Liver (tissue), 9 donors: ENCODE measurements around the gene CRYBG1. TPM values are rescaled to one million over a fixed set of nuclear protein-coding genes. Genes with fewer than 3 reads are reported as not detected.
"Not testable (repeated sequence)": the region's sequence is repeated elsewhere in the genome, so short reads cannot be mapped to it uniquely, and the experiment has no call there.

Source experiments
- DNase-seq: peaks from one replicate; pipeline ENCODE4 v3.0.0-alpha.2; 2017; ENCODE audit warnings: low spot score
- H3K27ac ChIP-seq, 2 donors: one replicate each; pipeline ENCODE4 v1.7.0; 2013; ENCODE audit warnings: inconsistent platforms in 2 of 2, low read length in 2 of 2, control low read depth in 1 of 2, low read depth in 1 of 2, mild to moderate bottlenecking in 1 of 2
- H3K27me3 ChIP-seq, 4 donors: one replicate each; pipeline versions ENCODE4 v1.6.1 to v1.7.0; 2013; ENCODE audit warnings: low read length in 3 of 4, inconsistent platforms in 1 of 4, mild to moderate bottlenecking in 1 of 4, moderate library complexity in 1 of 4; ENCODE audit not compliant: control insufficient read depth in 4 of 4, insufficient read depth in 4 of 4
- H3K36me3 ChIP-seq, 4 donors: one replicate each; pipeline versions ENCODE4 v1.6.1 to v1.7.0; 2013; ENCODE audit warnings: low read length in 3 of 4, mild to moderate bottlenecking in 3 of 4, low read depth in 1 of 4, moderate library complexity in 1 of 4; ENCODE audit not compliant: control insufficient read depth in 4 of 4, insufficient read depth in 3 of 4
- H3K4me1 ChIP-seq, 4 donors: one replicate each; pipeline versions ENCODE4 v1.6.1 to v1.7.0; 2013; ENCODE audit warnings: low read length in 3 of 4, mild to moderate bottlenecking in 3 of 4, moderate library complexity in 1 of 4; ENCODE audit not compliant: control insufficient read depth in 4 of 4, insufficient read depth in 4 of 4
- H3K4me3 ChIP-seq, 3 donors: one replicate each; pipeline versions ENCODE4 v1.6.1 to v1.7.0; 2013; ENCODE audit warnings: low read length in 3 of 3, control low read depth in 1 of 3, low read depth in 1 of 3, mild to moderate bottlenecking in 1 of 3
- H3K9ac ChIP-seq, 2 donors: one replicate each; pipeline ENCODE4 v1.7.0; 2013; ENCODE audit warnings: low read length in 2 of 2, mild to moderate bottlenecking in 2 of 2, moderate library complexity in 2 of 2, control low read depth in 1 of 2, low read depth in 1 of 2
- H3K9me3 ChIP-seq, 4 donors: one replicate each; pipeline versions ENCODE4 v1.6.1 to v1.7.0; 2013; ENCODE audit warnings: low read length in 3 of 4; ENCODE audit not compliant: control insufficient read depth in 4 of 4
- ATF3 ChIP-seq: IDR thresholded peaks from 2 replicates; pipeline ENCODE4 v1.6.1; 2016; ENCODE audit warnings: antibody characterized with exemption
- EGR1 ChIP-seq, 2 donors: IDR thresholded peaks; 2 replicates each; pipeline ENCODE4 v1.6.1; 2016 to 2018; ENCODE audit warnings: antibody characterized with exemption in 2 of 2, low read depth in 2 of 2
- FOXA1 ChIP-seq: IDR thresholded peaks from 2 replicates; pipeline ENCODE4 v1.6.1; 2016; ENCODE audit warnings: antibody characterized with exemption
- FOXA2 ChIP-seq: IDR thresholded peaks from 2 replicates; pipeline ENCODE4 v1.6.1; 2016; ENCODE audit warnings: antibody characterized with exemption
- GABPA ChIP-seq, 2 donors: IDR thresholded peaks in 1 of 2; conservative IDR thresholded peaks in 1 of 2; 2 replicates each; pipeline ENCODE4 v1.6.1; 2016; ENCODE audit warnings: antibody characterized with exemption in 2 of 2, mild to moderate bottlenecking in 1 of 2, moderate library complexity in 1 of 2
- HNF4A ChIP-seq, 2 donors: conservative IDR thresholded peaks; 2 replicates each; pipeline ENCODE4 v1.6.1; 2016; ENCODE audit warnings: antibody characterized with exemption in 2 of 2, mild to moderate bottlenecking in 2 of 2
- HNF4G ChIP-seq: IDR thresholded peaks from 2 replicates; pipeline ENCODE4 v1.6.1; 2016; ENCODE audit warnings: antibody characterized with exemption
- JUND ChIP-seq, 2 donors: IDR thresholded peaks; 2 replicates each; pipeline ENCODE4 v1.6.1; 2016; ENCODE audit warnings: antibody characterized with exemption in 2 of 2
- NR2F2 ChIP-seq: IDR thresholded peaks from 2 replicates; pipeline ENCODE4 v1.6.1; 2016; ENCODE audit warnings: antibody characterized with exemption
- RAD21 ChIP-seq, 2 donors: IDR thresholded peaks; 2 replicates each; pipeline ENCODE4 v1.6.1; 2016; ENCODE audit warnings: antibody characterized with exemption in 2 of 2, mild to moderate bottlenecking in 2 of 2
- RXRA ChIP-seq, 2 donors: IDR thresholded peaks; 2 replicates each; pipeline ENCODE4 v1.6.1; 2017 to 2018; ENCODE audit warnings: antibody characterized with exemption in 2 of 2, mild to moderate bottlenecking in 1 of 2
- SP1 ChIP-seq: IDR thresholded peaks from 2 replicates; pipeline ENCODE4 v1.6.1; 2018; ENCODE audit warnings: antibody characterized with exemption, mild to moderate bottlenecking
- TAF1 ChIP-seq: conservative IDR thresholded peaks from 2 replicates; pipeline ENCODE4 v1.6.1; 2016; ENCODE audit warnings: antibody characterized with exemption, mild to moderate bottlenecking
- YY1 ChIP-seq: IDR thresholded peaks from 2 replicates; pipeline ENCODE4 v1.6.1; 2016; ENCODE audit warnings: antibody characterized with exemption, mild to moderate bottlenecking
- ZBTB33 ChIP-seq: IDR thresholded peaks from 2 replicates; pipeline ENCODE4 v1.6.1; 2016; ENCODE audit warnings: antibody characterized with exemption
- WGBS: extraction: QIAGEN DNeasy Blood & Tissue Kit; methylation state at CpG from one replicate; pipeline ENCODE4 v1.1.7; 2013; 5-methylcytosine and 5-hydroxymethylcytosine counted together
- polyA plus RNA-seq, 2 donors: library from polyadenylated mRNA; stranded (reverse) in 1 of 2; unstranded in 1 of 2; fragments of 200-250 nt in 1 of 2; fragments of >200 nt in 1 of 2; fragmentation: Nextera tagmentation in 1 of 2; extraction: Ambion mirVana in 1 of 2; gene quantifications; one replicate each; pipeline versions ENCODE4 v1.2.1 to v1.2.3, GENCODE V29; 2013 to 2015
- total RNA-seq, 2 donors: library from RNA; depleted of rRNA; stranded (reverse); fragments of >200 nt; gene quantifications; one replicate each; pipeline ENCODE4 v1.2.3, GENCODE V29; 2014
- TF ChIP-seq, protein P1 (sequence below): IDR thresholded peaks from 2 replicates; pipeline ENCODE4 v1.6.1; 2016; ENCODE audit warnings: antibody characterized with exemption, mild to moderate bottlenecking
- TF ChIP-seq, protein P2 (sequence below): fragments of 150-350 bp; IDR thresholded peaks from 2 replicates; pipeline ENCODE4 v1.5.1; 2017; ENCODE audit warnings: improper control_type of control experiment, low read depth, low read length; ENCODE audit not compliant: missing input control
- donor health status: healthy.
- donor health status: healthy.
- donor health status: healthy.
- donor health status: healthy.
- donor health status: healthy.

Gene CRYBG1
- total and polyA plus RNA-seq, 4 donors = 2.3 to 8.7 (median 4.0) TPM

DNA sequence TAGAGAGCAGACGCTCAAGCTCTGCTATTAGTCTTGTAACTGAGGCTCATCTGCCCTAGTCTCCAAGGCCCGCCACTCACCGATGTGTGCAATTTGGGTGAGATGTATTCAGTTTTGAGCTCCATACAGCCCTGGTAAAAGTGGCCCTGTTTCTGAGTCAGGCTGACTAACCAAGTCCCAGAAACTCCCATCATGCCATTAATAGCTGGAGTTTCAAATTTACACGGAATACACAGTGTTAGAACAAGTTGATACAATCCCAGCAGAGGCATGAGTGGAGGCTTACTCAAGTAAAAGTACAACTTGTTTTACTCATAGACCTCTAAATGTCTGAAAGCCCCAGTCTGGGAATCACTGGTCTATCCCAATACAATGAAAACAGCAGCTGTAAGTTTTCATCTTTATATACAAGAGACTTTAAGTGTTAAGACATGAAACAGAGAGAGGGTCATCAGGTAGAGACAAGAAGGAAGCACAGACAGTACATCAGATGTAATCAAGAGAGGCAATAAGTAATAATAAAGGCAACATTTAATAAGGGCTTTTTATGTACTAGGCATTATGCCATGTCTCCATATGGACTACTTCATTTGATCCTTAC is 226.4 kb downstream of the CRYBG1 start:
- Histone ChIP-seq H3K4me1 (no peaks in the 10 kb centered on the region), H3K9me3 (no peaks in the 10 kb centered on the region), H3K27me3 (no peaks in the 10 kb centered on the region), H3K27ac (no peak overlapping the region), H3K36me3 (peaks cover 3 to 25% (median 10%) of the 10 kb centered on the region in 4 donors), H3K9ac (no peak overlapping the region), H3K4me3 (no peak overlapping the region)
- no peak for DNase-seq
- 88% methylated on average over 4 of the region's 4 CpGs for WGBS
- TF ChIP-seq NR2F2 = no peak

GRCh38 chr6:106588937-106589336 is 228.4 kb downstream of the CRYBG1 start:
- peaks cover 2 to 12% (median 4%) of the 10 kb centered on the region in 4 donors for H3K36me3 ChIP-seq
- 77% methylated on average over 5 of the region's 5 CpGs for WGBS

GRCh38 chr6:106591111-106591825 is 230.8 kb downstream of the CRYBG1 start:
- TF ChIP-seq EGR1 (IDR thresholded peaks at IDR 0.05; ENCODE audit: low read depth in 2 of 2) (no peak), TAF1 (no peak), JUND (IDR thresholded peaks at IDR 0.05) (no peak), SP1 (no peak), ATF3 (no peak), NR2F2 (no peak), FOXA2 (no peak), ZBTB33 (no peak), HNF4G (no peak), GABPA (IDR thresholded peaks at IDR 0.05 in 1 of 2, conservative IDR thresholded peaks at IDR 0.05 in 1 of 2) (no peak), FOXA1 (no peak), YY1 (no peak), HNF4A (conservative IDR thresholded peaks at IDR 0.05) (no peak), RXRA (IDR thresholded peaks at IDR 0.05) (no peak), RAD21 (IDR thresholded peaks at IDR 0.05) (no peak)
- TF ChIP-seq, protein P1, sequence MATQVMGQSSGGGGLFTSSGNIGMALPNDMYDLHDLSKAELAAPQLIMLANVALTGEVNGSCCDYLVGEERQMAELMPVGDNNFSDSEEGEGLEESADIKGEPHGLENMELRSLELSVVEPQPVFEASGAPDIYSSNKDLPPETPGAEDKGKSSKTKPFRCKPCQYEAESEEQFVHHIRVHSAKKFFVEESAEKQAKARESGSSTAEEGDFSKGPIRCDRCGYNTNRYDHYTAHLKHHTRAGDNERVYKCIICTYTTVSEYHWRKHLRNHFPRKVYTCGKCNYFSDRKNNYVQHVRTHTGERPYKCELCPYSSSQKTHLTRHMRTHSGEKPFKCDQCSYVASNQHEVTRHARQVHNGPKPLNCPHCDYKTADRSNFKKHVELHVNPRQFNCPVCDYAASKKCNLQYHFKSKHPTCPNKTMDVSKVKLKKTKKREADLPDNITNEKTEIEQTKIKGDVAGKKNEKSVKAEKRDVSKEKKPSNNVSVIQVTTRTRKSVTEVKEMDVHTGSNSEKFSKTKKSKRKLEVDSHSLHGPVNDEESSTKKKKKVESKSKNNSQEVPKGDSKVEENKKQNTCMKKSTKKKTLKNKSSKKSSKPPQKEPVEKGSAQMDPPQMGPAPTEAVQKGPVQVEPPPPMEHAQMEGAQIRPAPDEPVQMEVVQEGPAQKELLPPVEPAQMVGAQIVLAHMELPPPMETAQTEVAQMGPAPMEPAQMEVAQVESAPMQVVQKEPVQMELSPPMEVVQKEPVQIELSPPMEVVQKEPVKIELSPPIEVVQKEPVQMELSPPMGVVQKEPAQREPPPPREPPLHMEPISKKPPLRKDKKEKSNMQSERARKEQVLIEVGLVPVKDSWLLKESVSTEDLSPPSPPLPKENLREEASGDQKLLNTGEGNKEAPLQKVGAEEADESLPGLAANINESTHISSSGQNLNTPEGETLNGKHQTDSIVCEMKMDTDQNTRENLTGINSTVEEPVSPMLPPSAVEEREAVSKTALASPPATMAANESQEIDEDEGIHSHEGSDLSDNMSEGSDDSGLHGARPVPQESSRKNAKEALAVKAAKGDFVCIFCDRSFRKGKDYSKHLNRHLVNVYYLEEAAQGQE = no peak
- TF ChIP-seq, protein P2, sequence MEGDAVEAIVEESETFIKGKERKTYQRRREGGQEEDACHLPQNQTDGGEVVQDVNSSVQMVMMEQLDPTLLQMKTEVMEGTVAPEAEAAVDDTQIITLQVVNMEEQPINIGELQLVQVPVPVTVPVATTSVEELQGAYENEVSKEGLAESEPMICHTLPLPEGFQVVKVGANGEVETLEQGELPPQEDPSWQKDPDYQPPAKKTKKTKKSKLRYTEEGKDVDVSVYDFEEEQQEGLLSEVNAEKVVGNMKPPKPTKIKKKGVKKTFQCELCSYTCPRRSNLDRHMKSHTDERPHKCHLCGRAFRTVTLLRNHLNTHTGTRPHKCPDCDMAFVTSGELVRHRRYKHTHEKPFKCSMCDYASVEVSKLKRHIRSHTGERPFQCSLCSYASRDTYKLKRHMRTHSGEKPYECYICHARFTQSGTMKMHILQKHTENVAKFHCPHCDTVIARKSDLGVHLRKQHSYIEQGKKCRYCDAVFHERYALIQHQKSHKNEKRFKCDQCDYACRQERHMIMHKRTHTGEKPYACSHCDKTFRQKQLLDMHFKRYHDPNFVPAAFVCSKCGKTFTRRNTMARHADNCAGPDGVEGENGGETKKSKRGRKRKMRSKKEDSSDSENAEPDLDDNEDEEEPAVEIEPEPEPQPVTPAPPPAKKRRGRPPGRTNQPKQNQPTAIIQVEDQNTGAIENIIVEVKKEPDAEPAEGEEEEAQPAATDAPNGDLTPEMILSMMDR = no peak
- H3K27ac ChIP-seq = no peak overlapping the region
- 96% methylated on average over 3 of the region's 3 CpGs for WGBS
- no peak overlapping the region for H3K4me3 ChIP-seq
- H3K9me3 ChIP-seq = no peaks in the 10 kb centered on the region
- DNase-seq = no peak
- H3K4me1 ChIP-seq = no peaks in the 10 kb centered on the region
- H3K9ac ChIP-seq = no peak overlapping the region
- peaks cover 2 to 12% (median 4%) of the 10 kb centered on the region in 4 donors for H3K36me3 ChIP-seq
- H3K27me3 ChIP-seq = no peaks in the 10 kb centered on the region

More at GRCh38 chr6:106588937-106589336, 228.4 kb downstream of the CRYBG1 start:
- H3K27ac ChIP-seq, H3K9ac ChIP-seq, H3K4me3 ChIP-seq, H3K9me3 ChIP-seq, DNase-seq, H3K4me1 ChIP-seq, H3K27me3 ChIP-seq: not testable (repeated sequence)
